ENCODE measurements around the gene RASAL2.
"Not testable (repeated sequence)": the region's sequence is repeated elsewhere in the genome, so short reads cannot be mapped to it uniquely, and the experiment has no call there.

Gene RASAL2

DNA sequence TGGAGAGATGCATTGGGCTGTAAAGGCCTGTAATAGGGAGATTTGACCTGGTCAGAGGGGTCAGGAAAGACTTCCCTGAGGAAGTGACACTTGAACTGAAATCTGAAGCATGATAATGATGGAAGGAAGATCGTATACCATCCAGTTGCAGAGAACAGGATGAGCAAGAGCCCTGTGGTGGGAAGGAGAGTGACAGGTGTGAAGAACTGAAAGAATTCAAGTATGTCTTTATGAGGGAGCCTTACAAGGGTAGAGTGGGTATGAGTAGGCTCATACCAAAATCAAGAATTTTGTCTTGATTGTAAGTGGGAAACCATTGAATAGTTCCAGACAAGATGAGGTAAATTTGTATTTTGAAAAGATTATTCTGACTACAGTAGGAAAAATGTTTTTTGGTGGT, 129.4 kb downstream of the RASAL2 start:
- DNase-seq, result no peak

DNA sequence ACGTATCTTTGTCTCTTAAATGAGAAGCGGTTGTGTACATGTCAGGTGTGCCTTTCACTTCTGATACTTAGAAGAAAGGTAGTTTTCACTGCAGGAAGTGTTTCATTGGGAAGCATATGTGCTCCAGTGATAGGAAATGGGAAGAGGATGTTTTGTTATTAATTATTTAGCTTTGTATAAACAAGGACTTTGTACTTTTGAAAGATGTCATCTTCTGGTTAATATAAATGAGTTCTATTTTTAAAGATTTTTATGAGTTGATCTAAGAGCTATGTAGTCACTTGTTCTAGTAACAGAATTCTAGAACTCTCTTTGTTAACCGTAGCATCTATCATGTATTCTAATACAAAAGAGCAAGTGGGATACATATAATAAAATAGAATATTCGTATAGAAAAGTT, 130.5 kb downstream of the RASAL2 start:
- no peak for DNase-seq

DNA sequence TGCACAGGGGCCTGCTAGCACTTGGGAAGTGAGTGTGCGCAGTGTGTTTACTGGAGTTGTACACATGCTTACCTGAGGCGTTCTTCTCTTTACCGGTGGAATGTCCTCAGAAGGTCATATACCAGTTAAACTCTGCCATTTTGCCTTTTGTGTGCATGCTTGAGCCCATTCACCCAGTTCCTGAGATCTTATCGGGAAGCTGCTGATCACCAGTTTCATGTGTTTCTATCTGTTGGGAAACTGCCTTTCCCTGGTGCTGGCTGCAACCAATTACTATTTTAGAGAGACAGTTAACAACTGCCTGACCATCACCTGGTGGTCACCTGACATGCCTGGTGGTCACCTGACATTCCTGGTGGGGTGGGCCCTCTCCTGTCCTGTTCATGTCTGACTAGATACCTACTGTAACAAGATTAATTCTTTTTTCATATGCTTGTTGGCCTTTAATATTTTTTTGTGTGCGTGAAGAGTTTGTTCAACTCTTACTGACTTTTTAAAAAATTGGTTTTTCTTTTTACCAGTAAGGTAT, 137.0 kb downstream of the RASAL2 start:
- no peak for DNase-seq

DNA sequence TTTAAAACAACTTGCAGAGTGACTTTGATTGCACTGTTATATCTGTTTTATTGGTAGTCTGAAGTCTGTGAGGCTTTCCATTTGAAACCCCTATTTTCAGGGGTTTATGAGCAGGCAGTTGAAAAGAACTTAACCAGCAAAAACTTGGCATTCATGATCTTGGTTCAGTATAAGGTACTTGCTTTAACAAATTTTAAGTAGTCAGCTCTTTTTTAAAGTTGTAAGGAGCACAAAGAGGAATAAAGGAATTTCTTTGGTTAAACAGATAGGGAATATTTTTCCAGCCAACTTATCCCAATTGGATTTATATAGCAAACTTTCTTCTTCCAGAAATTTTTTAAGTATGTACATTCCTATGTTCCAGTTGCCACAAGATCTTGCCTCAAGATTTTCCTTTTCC, 138.2 kb downstream of the RASAL2 start:
- no peak for DNase-seq

DNA sequence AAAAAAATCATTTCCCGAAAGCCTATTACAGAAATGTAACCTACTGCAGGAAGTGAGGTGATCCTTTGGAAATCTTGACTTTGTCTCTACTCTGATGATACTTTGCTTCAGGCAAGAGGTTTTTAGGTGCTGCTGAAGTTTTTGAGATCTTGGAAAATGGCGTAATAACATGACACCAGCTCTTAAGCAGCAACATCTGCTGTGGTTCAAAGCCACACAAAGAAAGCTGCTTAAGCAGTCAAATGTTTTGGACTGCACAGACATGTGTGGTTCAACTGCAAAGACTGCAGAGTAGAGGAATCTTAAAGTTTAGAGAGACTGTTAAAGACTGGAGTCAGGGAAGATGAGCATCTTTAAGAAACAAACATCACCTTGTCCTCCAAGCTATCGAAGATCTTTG, 139.0 kb downstream of the RASAL2 start:
- DNase-seq, result no peak

DNA sequence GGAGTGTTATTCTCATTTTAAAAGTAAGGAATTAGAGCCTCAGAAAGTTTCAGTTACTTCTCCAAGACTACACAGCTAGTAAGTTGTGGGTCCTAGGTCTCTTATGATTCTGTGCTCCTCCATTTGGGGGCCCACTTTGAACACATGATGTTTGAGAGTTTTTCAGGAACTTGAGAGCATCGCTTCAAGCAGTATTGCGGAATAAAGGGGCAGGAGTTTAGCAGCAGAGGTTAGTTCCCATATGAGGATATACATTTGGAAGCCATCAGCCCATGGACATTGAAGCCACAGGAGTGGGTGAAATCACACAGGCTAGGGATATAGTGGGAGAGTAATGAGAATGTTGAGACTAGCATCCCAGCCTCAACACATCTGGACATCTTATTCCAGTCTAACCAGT, 143.2 kb downstream of the RASAL2 start:
- no peak for DNase-seq

DNA sequence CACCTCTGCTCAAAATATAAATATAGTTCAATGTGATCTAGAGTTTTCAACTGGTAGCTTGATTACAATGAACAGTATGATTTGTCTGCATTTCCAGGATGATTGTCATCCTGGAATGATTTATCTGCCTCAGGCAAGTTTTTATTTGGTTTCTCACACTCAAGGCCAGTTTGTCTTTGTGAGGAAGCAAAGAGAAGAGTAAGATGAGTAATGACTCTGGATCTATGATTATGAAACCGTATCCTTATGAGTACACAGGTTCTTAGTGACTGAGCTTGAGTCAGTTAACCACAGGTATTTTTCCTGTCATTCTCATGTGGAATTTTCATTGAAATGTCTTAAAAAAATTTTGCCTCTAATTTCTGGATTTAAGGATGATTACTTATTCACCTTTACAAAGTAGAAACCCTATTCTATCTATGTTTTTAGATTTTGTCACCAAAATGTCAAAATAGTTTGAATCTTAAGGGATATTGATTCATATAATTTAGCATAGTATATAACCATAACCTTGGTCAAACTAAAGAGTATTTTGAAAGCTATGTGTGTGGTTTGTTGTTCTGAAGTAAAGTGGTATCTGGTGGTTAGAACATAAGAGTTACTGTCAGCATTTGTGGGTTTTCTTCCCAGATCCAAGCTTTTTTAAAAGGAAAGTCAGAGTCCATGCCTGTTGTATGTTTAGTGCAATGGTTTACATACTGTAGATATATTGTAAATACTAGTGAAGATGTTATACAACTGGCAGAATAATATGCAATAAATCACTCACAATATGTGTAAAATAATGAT, 145.0 kb downstream of the RASAL2 start:
- DNase-seq, result no peak

DNA sequence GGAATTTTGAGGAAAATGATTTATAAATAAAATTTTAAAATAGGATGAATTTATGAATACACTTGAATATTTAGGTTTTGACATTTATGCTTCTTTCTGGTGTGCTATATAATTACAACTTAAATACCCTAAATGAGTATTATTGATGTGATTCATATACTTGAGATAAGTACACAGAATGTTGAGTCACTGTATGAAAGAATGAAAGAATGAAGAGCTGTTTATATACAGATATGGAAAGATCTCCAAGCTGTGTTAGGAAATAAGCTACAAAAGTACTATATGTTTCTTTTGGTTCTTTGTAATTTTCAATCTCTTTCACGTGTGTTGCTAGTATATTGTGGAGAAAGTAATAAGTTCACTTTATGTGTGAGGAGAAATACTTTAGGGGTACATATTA, 147.2 kb downstream of the RASAL2 start:
- DNase-seq, result no peak

DNA sequence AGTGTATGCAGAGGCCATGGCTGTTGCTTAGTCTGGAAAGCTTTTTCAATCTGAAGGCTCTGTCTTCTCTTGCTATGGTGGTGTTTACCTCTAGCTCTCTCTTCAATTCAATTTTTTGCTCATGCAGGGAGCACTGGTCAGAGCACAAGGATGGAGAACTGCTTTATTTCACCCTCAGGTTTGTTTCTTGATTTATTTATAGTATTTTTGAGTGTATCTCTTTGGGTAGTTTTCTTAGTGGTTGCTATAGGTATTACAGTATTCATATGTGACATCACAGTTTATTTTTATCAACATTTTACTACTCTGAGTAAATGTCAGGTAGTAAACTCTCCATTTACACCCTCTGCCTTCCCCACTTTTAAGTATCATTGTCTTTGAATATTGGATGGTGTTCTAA, 147.9 kb downstream of the RASAL2 start:
- no peak for DNase-seq

DNA sequence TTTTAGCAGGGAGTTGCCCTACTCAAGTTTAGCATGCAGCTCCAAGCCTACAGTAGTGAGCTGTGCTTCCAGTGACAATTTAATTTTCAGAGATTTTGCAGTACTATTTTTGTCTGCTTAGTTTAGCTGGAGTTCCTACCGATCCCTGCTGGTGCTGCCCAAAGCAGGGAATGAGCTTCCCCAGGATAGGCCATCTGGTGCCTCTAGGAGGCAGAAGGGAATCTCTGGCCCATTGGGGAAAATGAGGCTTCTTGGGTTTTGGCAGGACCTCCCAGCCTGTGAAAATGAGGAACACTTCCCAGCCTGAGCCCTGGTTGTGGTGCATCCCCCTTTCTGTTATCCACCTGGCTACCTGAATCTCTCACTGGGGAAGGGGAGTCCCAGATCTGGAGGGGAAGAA, 149.2 kb downstream of the RASAL2 start:
- DNase-seq, result no peak

DNA sequence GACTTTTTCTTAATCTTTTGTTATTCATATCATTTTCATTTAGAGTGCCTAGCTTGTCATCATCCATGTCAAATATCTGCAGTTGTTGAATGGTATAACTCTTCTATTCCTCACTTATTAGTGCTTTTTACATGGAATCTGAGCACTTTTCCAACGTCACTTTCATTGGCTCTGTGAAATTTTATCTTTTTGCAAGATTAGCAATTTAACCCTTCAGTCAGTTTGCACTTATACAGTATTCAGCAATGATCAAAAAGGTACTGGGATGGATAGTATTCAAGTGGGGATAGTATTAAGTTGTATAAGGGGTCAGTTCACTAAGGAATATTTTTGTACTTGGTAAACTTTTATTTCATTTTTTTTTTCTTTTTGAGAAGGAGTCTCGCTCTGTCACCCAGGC, 150.0 kb downstream of the RASAL2 start:
- no peak for DNase-seq

DNA sequence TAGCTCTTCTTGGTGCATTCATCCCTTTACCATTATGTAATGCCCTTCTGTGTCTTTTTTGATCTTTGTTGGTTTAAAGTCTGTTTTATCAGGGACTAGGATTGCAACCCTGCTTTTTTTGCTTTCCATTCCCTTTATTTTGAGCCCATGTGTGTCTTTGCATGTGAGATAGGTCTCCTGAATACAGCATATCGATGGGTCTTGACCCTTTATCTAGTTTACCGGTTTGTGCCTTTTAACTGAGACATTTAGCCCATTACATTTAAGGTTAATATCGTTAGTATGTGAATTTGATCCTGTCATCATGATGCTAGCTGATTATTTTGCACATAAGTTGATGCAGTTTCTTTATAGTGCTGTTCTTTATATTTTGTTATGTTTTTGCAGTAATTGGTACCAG, 154.4 kb downstream of the RASAL2 start:
- DNase-seq, result not testable (repeated sequence)

DNA sequence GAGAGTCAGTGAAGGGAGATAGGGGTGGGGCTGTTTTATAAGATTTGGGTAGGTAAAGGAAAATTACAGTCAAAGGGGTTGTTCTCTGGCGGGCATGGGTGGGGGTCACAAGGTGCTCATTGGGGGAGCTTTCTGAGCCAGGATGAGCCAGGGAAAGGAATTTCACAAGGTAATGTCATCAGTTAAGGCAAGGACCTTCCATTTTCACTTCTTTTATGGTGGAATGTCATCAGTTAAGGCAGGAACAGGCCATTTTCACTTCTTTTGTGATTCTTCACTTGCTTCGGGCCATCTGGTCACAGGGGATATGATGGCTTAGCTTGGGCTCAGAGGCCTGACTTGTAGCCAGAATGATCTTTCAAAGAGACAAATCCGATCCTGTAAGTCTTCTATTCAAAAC, 159.7 kb downstream of the RASAL2 start:
- DNase-seq, result not testable (repeated sequence)

DNA sequence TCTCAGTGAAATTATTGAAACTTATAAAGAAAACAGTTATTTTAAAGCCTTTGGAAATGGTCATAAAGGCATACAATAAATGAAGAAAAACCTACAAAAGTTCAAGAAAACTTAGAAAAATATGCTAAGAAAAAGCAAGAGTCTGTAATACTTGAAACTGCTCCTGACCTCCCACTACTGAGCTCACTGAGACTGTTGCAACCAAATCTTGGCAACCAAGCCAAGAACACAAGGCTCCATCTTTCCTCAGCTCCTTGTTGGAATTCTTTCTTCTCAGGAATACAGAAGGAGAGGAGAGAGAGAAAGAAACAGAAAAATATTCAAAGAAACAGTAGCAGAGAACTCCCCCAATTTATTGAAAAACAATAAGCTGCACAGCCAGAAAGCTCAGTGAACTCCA, 160.5 kb downstream of the RASAL2 start:
- no peak for DNase-seq

DNA sequence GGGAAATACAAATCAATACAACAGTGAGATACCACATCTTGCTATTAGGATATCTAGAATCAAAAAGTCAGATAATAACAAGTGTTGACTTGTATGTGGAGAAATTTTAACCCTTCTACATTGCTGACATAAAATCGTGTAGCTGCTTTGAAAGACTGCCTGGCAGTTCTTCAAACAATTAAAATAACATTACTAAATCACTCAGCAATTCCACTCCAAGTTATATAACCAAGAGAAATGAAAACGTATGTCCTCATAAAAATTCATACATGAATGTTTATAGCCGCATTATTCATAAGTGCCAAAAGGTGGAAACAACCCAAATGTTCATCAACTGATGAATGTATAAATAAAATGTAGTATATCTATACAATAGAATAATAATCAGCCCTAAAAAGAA, 164.6 kb downstream of the RASAL2 start:
- DNase-seq, result no peak

DNA sequence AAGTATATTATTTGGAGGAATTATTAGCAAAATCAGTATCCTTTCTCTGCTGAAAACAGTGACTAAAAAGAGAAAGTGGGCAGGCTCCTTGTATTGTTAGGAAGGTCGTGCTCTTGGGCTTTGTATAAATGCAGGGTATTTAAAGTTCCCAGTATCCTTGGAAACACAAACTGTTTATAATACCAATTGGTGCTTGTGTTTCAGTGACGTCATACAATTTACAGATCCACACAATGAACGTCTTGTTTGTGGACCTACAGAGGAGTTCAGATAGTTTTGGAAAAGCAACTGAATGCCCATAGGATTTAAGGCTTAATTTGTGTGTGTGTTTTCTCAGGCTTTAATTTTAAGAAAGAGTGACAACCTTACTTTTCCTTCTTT, 168.2 kb downstream of the RASAL2 start:
- no peak for DNase-seq

DNA sequence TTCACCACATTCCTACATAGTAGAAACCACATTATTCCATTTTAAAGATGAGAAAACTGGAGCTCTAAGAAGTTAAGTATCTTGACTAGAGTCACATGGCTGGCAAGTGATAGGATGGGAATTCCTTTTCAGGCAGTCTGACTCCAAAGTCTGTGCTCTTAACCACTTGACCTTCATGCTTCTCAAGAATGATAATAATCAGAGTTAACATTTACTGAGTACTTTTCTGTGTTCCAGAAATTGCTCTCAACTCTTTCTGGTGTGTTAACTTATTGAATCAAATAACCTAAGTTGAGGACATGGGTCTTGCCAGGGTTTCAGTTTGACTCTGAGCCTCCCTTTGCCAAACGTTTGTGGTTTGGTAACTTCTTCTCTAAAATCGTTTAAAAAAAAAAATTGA, 169.4 kb downstream of the RASAL2 start:
- DNase-seq, result no peak

DNA sequence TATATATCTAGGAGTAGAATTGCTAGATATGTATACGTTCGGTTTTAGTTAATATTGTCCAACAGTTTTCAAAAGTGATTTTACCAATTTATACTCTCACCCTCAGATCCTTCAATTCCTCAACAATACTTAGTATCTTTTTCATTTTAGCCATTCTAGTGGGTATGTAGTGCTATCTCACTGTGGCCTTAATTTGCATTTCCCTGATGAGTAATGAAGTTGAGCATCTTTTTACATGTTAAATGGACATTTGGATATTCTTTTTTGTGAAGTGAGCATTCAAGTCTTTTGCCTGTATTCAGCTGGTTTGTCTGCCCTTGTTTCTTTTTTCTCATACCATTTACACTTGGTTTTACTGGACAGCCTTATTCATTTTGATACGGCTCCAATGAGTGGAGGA, 172.2 kb downstream of the RASAL2 start:
- no peak for DNase-seq

DNA sequence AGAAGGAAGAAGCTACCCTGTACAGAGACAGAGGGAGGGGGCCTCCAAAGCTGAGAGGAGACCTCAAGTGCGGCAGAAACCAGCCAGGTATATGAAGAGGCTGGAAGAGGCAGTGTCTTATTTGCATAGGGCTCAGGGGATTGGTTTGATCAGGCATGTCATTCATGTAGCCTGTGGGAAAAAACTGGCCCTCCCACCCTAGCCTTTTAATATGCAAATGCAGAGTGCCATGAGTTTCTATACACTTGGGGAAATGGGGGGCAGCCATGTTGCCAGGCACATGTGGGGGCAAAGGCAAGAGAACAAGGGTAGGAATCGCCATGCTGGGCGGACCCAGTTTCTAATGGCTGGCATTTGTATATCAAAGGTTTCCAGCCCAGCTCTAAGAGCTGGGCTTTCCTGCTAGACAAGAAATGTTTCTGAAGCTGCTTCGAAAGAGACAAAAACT, 172.7 kb downstream of the RASAL2 start:
- no peak for DNase-seq

DNA sequence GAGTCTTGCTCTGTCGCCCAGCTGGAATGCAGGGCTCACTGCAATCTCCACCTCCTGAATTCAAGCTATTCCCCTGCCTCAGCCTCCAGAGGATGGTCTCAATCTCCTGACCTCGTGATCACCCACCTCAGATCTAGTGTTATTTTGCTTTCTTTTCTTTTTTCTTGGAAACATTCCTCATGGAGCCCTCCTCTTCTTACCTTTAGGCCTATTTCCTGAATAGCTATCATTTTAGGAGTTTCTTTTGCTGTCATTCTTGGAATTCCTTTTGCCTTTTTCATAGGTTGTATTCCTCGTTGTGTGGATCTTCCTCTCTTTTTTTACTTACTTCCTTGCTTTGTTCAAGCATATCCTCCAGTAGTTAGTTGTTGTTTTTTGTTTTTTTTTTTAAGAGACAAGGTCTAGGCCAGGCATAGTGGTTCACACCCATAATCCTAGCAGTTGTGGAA, 173.8 kb downstream of the RASAL2 start:
- no peak for DNase-seq

DNA sequence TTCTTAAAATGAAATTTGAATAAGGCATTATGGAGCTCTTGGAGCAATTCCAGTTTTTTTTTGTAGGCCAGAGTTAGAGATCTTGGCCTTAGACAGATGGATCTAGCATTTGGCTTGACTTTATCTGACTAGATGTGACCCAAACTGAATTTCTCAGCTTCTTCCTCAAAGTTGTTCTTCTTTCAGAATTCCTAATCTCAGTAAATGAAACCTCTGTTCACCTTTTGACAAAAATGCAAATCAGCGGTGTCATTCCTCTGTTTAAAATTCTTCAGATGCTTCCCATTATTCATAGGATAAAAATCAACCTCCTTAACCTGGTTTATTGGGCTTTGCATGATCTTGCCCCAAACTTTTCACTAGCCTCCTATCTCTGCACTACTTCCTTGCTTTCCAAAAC, 177.6 kb downstream of the RASAL2 start:
- no peak for DNase-seq

DNA sequence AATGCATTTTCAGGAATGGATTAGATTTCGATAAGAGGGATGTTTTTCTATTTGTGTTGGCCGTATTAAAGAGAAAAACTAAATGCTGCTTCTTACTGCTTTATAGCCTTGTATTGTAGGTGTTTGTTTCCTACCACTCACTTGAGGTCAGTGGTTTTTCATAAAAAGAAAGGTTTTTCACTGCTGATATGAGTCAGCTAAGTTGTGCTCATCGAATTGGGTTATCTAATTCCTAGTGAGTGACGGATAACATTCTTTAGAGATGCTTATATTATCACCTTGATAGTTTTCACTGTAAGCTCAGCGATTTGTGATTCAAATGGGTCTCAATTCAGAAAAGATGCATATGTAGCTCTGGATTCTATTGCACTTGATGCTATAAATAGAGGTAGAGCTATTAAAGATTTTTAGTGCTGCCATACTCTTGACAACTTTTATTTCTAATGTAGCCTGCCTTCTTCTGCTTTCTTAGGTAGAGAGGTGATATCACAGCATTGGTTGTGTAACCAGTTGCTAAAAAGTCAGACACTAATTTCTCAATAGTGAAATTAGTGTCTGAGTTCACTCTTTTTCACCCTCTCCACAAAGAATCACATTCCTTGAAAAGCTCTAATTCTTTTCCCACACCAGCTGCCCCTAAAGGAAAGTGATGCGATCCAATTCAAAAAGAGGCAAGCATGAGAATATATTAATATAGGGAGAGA, 180.0 kb downstream of the RASAL2 start:
- no peak for DNase-seq

DNA sequence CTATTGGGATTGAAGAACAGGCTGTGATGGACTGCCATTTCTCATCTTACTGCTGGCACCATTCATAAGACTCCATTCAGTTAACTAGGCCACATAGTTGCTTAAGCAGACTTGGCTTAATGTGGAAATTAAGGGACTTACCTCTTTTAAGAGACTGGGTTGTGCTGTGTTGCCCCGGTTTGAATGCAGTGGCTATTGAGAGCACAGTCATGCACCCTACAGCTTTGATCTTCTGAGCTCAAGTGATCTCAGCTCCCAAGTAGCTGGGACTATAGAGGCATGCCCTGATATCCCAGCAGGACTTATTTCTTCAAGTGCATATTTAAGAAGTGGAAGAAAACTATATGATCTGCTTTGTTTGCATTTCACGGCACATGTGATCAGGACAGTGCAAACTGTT, 181.1 kb downstream of the RASAL2 start:
- DNase-seq, result no peak
